ENCODE data around the gene SYT6.

DNA sequence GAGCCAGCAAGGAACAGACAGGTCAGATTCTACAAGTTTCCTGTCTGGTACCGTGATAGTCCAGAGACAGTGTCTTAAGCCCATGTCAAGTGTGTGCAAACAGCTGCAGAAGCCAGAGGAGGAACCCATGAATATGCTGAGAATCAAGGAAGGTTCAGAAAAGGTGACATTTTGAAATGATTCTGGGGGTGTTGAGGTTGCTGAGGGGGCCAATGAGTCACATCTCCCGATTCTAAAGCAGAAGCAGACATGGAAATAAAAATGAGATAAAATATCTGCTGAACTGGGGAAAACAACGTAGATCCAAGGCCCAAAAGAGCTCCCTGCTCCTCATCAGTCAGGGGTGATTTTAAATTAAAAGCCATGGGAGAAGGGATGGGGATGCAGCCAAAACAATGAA is 15.8 kb upstream of the SYT6 start:
- TF ChIP-seq, protein P1, sequence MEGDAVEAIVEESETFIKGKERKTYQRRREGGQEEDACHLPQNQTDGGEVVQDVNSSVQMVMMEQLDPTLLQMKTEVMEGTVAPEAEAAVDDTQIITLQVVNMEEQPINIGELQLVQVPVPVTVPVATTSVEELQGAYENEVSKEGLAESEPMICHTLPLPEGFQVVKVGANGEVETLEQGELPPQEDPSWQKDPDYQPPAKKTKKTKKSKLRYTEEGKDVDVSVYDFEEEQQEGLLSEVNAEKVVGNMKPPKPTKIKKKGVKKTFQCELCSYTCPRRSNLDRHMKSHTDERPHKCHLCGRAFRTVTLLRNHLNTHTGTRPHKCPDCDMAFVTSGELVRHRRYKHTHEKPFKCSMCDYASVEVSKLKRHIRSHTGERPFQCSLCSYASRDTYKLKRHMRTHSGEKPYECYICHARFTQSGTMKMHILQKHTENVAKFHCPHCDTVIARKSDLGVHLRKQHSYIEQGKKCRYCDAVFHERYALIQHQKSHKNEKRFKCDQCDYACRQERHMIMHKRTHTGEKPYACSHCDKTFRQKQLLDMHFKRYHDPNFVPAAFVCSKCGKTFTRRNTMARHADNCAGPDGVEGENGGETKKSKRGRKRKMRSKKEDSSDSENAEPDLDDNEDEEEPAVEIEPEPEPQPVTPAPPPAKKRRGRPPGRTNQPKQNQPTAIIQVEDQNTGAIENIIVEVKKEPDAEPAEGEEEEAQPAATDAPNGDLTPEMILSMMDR (IDR thresholded peaks at IDR 0.05) = no peak
- TF ChIP-seq EP300 (IDR thresholded peaks at IDR 0.05) (no peak), POLR2A (IDR thresholded peaks at IDR 0.05) (no peak)
